T follicular helper cell (primary cell): ENCODE measurements around the gene TMEM79.

Experiments
- DNase-seq: peaks from one replicate; pipeline ENCODE4 v3.0.0-alpha.2; 2020; ENCODE audit warnings: low read depth

TMEM79 gene

GRCh38 chr1:156262461-156263287, 21.5 kb upstream of the TMEM79 start:
- DNase-seq: no peak

- DNase-seq: no peak
Observed at GRCh38 chr1:156263288-156263655, 20.9 kb upstream of the TMEM79 start.

- DNase-seq: no peak
Observed at GRCh38 chr1:156266051-156266450, 18.1 kb upstream of the TMEM79 start.

- DNase-seq: no peak
Observed at GRCh38 chr1:156268336-156268735, 15.8 kb upstream of the TMEM79 start.

- DNase-seq: no peak
Observed at GRCh38 chr1:156270314-156270713, 13.8 kb upstream of the TMEM79 start.

- no peak for DNase-seq
Observed at GRCh38 chr1:156276532-156276931, 7.6 kb upstream of the TMEM79 start.

GRCh38 chr1:156276966-156277381, 7.2 kb upstream of the TMEM79 start:
- DNase-seq: no peak

GRCh38 chr1:156279837-156280236, 4.3 kb upstream of the TMEM79 start:
- DNase-seq: no peak

GRCh38 chr1:156281281-156281680, 2.8 kb upstream of the TMEM79 start:
- DNase-seq: no peak

- DNase-seq: no peak
Observed at GRCh38 chr1:156281693-156282478, 2.2 kb upstream of the TMEM79 start.

- DNase-seq: peak; percentile 96
Observed at GRCh38 chr1:156282479-156283222, 1.5 kb upstream of the TMEM79 start, which contains the start of gene SMG5. SMG5 (minus strand) TSS chr1:156282825; CDS start chr1:156282680, 145 bp downstream.

GRCh38 chr1:156283521-156283920, 604 bp upstream of the TMEM79 start:
- DNase-seq: no peak

GRCh38 chr1:156284757-156285156, 632 bp downstream of the TMEM79 start:
- no peak for DNase-seq

GRCh38 chr1:156285437-156285836, 1.3 kb downstream of the TMEM79 start:
- DNase-seq: no peak

GRCh38 chr1:156286061-156286460, 1.9 kb downstream of the TMEM79 start:
- DNase-seq: no peak

- DNase-seq: no peak
Observed at GRCh38 chr1:156289857-156290256, 5.7 kb downstream of the TMEM79 start.

- DNase-seq: no peak
Observed at GRCh38 chr1:156291226-156292061, 7.3 kb downstream of the TMEM79 start.

GRCh38 chr1:156293098-156293434, 8.9 kb downstream of the TMEM79 start:
- DNase-seq: no peak

- no peak for DNase-seq
Observed at GRCh38 chr1:156293895-156294294, 9.8 kb downstream of the TMEM79 start.

GRCh38 chr1:156295391-156295947, 11.3 kb downstream of the TMEM79 start, which contains the start of gene GLMP:
GLMP (minus strand) TSS chr1:156295679; CDS start chr1:156295645, 34 bp downstream.
- DNase-seq: peak; percentile 43

- DNase-seq: no peak
Observed at GRCh38 chr1:156298852-156299357, 14.8 kb downstream of the TMEM79 start, which contains the start of gene VHLL. VHLL (minus strand) TSS chr1:156299307; CDS start chr1:156299189, 118 bp downstream.
